ENCODE results near the gene ENO2.
"Not testable (repeated sequence)": the region's sequence is repeated elsewhere in the genome, so short reads cannot be mapped to it uniquely, and the experiment has no call there.

DNA sequence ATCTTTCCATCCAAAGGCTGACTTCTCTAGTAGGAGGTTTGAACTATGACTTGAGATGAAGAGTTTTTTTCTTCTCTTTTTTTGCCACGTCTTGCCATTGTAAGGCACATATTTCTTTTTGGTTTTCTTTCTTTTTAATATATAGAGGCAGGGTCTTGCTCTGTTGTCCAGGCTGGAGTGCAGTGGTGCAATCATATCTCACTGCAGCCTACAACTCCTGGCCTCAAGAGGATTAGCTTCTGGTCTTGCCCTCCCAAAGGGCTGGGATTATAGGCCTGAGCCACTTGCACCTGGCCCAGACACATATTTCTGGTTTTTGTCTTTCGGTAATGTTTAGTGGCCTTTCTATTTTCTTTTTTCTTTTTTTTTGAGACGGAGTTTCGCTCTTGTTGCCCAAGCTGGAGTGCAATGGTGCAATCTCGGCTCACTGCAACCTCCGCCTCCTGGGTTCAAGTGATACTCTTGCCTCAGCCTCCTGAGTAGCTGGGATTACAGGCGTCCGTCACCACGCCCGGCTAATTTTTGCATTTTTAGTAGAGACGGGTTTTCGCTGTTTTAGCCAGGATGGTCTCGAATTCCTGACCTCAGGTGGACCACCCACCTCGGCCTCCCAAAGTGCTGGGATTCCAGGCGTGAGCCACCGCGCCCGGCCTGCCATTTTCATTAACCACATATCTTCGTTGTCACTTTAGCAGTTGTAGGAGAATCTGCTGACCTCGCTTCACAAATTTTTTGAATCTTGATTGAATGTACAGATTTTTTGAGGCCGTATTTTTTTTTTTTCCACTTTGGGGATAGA lies 24.4 kb upstream of the ENO2 start:
- TF ChIP-seq, protein P1, sequence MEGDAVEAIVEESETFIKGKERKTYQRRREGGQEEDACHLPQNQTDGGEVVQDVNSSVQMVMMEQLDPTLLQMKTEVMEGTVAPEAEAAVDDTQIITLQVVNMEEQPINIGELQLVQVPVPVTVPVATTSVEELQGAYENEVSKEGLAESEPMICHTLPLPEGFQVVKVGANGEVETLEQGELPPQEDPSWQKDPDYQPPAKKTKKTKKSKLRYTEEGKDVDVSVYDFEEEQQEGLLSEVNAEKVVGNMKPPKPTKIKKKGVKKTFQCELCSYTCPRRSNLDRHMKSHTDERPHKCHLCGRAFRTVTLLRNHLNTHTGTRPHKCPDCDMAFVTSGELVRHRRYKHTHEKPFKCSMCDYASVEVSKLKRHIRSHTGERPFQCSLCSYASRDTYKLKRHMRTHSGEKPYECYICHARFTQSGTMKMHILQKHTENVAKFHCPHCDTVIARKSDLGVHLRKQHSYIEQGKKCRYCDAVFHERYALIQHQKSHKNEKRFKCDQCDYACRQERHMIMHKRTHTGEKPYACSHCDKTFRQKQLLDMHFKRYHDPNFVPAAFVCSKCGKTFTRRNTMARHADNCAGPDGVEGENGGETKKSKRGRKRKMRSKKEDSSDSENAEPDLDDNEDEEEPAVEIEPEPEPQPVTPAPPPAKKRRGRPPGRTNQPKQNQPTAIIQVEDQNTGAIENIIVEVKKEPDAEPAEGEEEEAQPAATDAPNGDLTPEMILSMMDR (IDR thresholded peaks at IDR 0.05) = not testable (repeated sequence)
- TF ChIP-seq POLR2AphosphoS5, TCF7L2 (IDR thresholded peaks at IDR 0.05; ENCODE audit: low read depth, low read length): not testable (repeated sequence)
